NCI-H1105 treated with DMSO at 0.1 percent for 48 hours (cell line): ENCODE data around the gene PNMA8C.
"Not testable (repeated sequence)": the region's sequence is repeated elsewhere in the genome, so short reads cannot be mapped to it uniquely, and the experiment has no call there.

Source experiments
- DNase-seq: peaks from one replicate; lab custom pipeline; 2025; lab: John Stamatoyannopoulos, UW

Gene PNMA8C

GRCh38 chr19:46447824-46448223, 19.1 kb upstream of the PNMA8C start:
- no peak for DNase-seq

DNA sequence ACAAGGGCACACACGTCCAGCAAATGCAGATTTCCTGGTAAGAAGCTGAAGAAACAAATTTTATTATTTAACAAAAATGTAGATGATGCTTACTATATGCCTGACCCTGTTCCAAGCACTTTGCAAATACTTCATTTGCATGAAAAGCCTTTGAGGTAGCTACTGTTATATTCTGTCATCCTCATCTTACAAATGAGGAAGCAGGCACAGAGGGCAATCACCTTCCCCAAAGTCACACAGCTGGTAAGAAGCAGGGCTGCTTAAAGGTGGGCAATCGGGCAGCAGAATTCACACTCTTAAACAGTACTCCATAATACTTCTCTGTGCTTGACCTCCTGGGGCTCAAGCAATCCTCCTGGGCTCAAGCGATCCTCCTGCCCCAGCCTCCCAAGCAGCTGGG, 18.3 kb upstream of the PNMA8C start:
- DNase-seq: no peak

- no peak for DNase-seq
Observed at GRCh38 chr19:46446021-46446420, 17.3 kb upstream of the PNMA8C start.

- DNase-seq: no peak
Observed at GRCh38 chr19:46442808-46443450, 14.2 kb upstream of the PNMA8C start.

DNA sequence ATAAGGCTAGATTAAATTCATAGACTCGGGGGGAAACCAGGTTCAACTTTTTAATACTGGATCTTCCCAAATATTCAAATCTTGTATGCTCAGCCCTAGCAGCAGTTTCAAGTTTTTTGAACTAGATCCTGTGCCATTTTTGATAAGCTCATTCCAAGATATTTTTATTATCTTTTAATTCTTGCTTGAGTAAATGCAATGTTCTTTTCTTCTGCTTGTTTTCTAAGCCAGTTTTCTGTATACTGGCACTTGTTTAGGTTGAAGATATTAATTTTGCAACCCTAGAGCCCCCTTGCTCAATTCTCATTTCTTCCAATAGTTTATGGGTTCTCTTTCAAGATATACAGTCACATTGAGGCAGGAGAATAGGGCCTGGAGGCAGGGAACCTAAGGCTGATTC, 13.1 kb upstream of the PNMA8C start:
- no peak for DNase-seq

DNA sequence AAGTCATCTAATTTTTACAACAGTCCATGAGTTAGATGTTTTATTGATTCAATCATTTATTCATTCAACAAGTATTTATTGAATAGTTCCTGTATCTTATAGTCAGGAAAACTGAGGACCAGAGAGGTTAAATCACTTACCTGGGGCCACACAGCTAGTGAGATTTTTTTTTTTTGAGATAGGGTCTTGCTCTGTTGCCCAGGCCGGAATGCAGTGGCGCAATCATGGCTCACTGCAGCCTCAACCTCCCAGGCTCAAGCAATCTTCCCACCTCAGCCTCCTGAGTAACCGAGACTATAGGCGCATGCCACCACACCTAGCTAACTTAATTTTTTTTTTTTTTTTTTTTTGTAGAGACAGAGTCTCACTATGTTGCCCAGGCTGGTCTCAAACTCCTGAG, 7.0 kb upstream of the PNMA8C start:
- not testable (repeated sequence) for DNase-seq

GRCh38 chr19:46435009-46435408, 6.3 kb upstream of the PNMA8C start:
- no peak for DNase-seq

DNA sequence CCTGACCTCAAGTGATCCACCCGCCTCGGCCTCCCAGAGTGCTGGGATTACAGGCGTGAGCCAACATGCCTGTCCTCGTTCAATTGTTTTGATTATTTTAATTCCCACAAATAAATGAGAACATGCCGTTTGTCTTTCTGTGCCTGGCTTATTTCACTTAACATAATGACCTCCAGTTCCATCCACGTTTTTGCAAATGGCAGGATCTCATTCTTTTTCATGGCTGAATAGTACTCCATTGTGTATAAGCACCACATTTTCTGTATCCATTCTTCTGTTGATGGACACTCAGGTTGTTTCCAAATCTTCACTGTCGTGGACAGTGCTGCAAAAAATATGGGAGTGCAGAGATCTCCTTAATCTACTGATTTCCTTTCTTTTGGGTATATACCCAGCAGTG, 4.7 kb upstream of the PNMA8C start:
- not testable (repeated sequence) for DNase-seq

DNA sequence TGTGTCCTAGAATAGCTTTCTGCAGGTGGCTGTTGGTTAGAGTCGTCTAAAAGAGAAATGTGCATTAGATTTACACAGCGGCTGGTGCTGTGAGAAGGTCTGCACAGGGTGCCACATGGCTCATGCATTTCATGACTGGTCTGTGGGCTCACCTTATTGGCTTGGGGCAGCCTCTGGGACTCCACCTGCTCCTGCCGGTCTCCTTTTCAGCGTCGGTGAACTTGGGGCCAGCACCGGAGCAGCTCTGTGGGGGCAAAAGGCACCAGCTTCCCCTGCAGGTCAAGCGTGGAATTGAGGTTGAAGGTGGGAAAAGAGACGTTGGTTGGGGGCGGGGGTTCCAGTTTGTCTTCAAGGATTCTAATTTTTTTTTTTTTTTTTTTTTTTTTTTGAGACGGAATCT, 3.1 kb upstream of the PNMA8C start:
- no peak for DNase-seq

DNA sequence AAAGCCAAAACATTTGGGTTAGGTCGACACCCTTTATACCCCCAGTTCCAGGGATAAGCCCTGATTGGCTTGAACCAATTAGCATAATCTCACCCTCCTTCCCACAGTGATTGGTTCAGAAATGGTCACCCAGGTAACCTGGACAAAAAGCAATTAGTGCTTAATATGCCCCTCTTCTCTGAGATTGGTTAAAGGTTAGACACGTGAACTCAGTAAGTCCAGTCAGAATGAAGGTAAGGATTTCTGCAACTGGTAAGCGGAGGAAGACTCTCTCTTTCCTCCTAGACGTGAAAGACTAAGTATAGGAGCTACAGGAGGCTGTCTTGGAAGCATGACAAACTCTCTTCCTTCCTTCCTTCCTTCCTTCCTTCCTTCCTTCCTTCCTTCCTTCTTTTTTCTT, 1.3 kb upstream of the PNMA8C start:
- DNase-seq: no peak

DNA sequence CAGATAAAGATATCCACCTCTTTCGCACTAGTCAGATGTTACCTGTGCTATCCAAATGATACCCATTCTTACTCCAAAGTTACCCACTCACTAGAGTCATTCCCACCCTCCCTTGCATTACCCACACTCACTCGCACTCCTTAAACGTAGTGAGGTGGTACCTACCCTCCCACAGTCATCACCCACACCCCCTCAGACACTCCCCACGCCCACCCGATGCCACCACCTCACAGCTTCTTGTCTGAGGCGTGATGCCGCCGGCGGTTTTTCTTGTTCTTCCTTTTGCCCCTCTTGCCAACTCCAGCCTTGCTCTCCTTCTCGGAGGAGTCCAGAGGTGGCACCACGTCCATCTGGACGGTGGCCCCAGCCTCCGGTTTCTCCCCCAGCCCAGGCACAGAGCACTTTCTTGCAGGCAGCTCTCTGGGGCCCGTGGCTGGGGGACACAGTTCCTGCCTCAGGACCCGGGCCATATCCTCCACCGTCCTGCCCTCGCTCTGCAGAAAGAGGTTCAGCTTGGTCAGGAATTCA, 1.2 kb downstream of the PNMA8C start:
- DNase-seq: no peak

- peak; percentile 68 for DNase-seq
Observed at GRCh38 chr19:46426506-46427162, 2.1 kb downstream of the PNMA8C start.

DNA sequence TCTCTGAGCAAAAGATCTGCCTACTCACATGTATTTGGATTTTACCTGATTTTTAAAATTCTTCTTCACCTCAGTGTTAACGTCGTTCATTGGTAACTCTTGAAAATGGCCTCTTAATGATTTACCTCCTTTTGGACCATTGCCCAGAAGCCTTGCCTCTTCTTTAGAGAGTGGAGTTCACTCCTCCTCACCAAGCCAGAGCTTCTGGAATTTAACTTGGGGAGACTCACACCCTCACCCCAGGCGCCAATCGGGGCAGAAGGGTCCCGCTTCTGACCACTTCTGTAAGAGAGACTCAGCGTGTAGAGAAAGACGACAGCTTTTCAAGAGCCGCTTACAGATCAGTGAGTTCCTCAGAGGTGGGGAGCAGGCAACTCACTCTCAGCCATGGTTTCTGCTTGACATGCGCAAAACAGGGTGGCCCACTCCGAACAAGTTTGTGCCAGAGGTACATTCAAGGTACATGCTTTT, 2.7 kb downstream of the PNMA8C start:
- peak; percentile 50 for DNase-seq

DNA sequence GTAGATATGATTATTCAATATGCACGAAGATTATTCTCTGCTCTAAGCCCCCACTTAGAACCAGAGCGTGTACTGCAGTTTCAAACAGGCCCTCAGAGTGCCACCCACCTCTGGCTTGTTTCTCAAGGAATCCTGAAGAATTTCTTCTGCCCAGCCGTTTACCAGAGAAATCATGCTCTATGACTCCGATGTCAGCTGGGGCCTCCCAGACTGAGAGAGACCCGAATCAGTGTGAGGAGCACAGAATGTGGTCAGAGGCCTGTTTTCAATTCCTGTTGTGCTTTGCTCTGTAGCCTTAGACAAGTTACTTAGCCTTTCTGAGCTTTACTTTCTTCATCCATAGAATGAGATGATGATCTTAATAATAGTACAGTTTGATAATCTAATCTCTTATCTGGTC, 5.5 kb downstream of the PNMA8C start:
- no peak for DNase-seq

- DNase-seq: no peak
Observed at GRCh38 chr19:46422344-46422743, 6.4 kb downstream of the PNMA8C start.

DNA sequence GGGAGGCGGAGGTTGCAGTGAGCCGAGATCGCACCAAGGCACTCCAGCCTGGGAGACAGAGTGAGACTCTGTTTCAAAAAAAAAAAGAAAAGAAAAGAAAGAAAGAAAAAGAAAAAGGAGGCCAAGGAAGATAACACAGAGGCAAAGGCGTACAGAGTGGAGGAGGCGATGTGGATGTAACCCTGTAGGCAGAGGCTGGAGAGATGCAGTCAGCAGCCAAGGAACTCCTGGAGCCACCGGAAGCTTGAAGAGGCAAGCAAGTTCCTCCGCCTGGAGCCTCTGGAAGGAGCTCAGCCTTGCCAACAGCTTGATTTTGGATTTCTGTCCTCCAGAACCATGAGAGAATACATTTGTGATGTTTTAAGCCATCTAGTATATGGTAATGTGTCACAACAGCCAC, 8.7 kb downstream of the PNMA8C start:
- no peak for DNase-seq

GRCh38 chr19:46415804-46416709, 12.7 kb downstream of the PNMA8C start:
- peak; percentile 91 for DNase-seq

- DNase-seq: not testable (repeated sequence)
Observed at GRCh38 chr19:46414899-46415298, 13.8 kb downstream of the PNMA8C start.

GRCh38 chr19:46413262-46414031, 15.3 kb downstream of the PNMA8C start, which contains the start of gene CCDC8:
TSS of gene CCDC8 (minus strand) at chr19:46413564. CDS start at chr19:46412810, 754 bp downstream.
- DNase-seq: peak; percentile 95

- no peak for DNase-seq
Observed at GRCh38 chr19:46412650-46413261, 16.0 kb downstream of the PNMA8C start.
